Stimulated activated CD4-positive, alpha-beta T cell treated with anti-CD3 and anti-CD28 coated beads, Interleukin-15, amount 100 ng/mL, for 1 hour (primary cell): ENCODE data around the gene DMWD.
A peak's percentile ranks its signal among the peaks of the same experiment; 100 is the strongest.

Source experiments
- DNase-seq, 2 donors: peaks; one replicate each; pipeline ENCODE4 v3.0.0-alpha.2; 2020; ENCODE audit warnings: low read depth in 1 of 2, low spot score in 1 of 2

DMWD gene

GRCh38 chr19:45786533-45786894 lies 6.1 kb downstream of the DMWD start:
- no peak for DNase-seq

GRCh38 chr19:45785781-45786532 lies 6.7 kb downstream of the DMWD start:
- no peak for DNase-seq

- no peak for DNase-seq
These were observed 7.5 kb downstream of the DMWD start for GRCh38 chr19:45785097-45785496.

- DNase-seq, result no peak
These were observed 8.5 kb downstream of the DMWD start for GRCh38 chr19:45784096-45784495.

- no peak for DNase-seq
These were observed 9.5 kb downstream of the DMWD start for GRCh38 chr19:45782820-45783785.

- no peak for DNase-seq
These were observed 10.4 kb downstream of the DMWD start, which contains the start of gene DMPK for GRCh38 chr19:45782162-45782691. TSS of gene DMPK (minus strand) at chr19:45782490. CDS start at chr19:45782352, 138 bp downstream.

- no peak for DNase-seq
These were observed 11.2 kb downstream of the DMWD start for GRCh38 chr19:45781214-45782161.

GRCh38 chr19:45780448-45781213 lies 12.0 kb downstream of the DMWD start:
- no peak for DNase-seq

GRCh38 chr19:45780146-45780447 lies 12.5 kb downstream of the DMWD start:
- DNase-seq, result no peak

- peak; percentile 50 to 88 for DNase-seq
These were observed 13.2 kb downstream of the DMWD start for GRCh38 chr19:45779231-45780145.

- DNase-seq, result no peak
These were observed 14.5 kb downstream of the DMWD start for GRCh38 chr19:45778010-45778661.

GRCh38 chr19:45777395-45777961 lies 15.2 kb downstream of the DMWD start:
- DNase-seq, result no peak

GRCh38 chr19:45774765-45775164 lies 17.9 kb downstream of the DMWD start:
- no peak for DNase-seq

GRCh38 chr19:45773384-45773783 lies 19.3 kb downstream of the DMWD start:
- no peak for DNase-seq

GRCh38 chr19:45772912-45773311 lies 19.7 kb downstream of the DMWD start:
- DNase-seq, result no peak

- DNase-seq, result no peak
These were observed 20.4 kb downstream of the DMWD start for GRCh38 chr19:45772130-45772840.

- no peak for DNase-seq
These were observed 21.2 kb downstream of the DMWD start for GRCh38 chr19:45771311-45771933.
